ENCODE results near the gene TAMALIN.

TAMALIN gene

DNA sequence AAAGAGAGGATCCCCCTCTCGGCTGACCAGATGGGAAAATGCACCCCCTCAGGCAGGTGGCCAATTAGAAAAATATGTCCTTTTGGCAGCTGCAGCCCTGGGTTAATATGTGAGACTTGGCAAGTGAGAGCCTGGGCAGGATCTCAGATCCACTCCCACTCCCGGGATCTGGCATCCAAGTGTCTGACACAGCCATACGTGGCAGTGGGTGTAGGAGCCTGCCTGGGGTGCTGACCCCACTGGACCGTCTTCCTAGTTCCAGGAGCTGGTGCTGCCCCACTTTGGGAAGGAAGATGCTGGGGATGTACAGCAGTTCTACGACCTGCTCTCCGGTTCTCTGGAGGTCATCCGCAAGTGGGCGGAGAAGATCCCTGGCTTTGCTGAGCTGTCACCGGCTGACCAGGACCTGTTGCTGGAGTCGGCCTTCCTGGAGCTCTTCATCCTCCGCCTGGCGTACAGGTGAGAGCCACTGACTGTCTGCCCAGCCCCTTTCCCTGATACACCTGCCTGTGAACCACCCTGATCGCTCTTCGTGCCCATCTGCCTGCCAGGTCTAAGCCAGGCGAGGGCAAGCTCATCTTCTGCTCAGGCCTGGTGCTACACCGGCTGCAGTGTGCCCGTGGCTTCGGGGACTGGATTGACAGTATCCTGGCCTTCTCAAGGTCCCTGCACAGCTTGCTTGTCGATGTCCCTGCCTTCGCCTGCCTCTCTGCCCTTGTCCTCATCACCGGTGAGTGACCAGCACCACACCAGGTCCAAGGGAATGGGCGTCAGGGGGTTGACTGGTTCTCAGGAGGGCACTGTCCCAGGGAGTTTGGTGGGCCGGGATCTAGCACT, 50.3 kb downstream of the TAMALIN start:
- in situ Hi-C loops (cut with MboI; ENCODE audit: low pct_unique_long_range_greater_than_20kb, low sequenced_read_pairs, unreplicated experiment) = no loop called here
- TF ChIP-seq, protein P1, sequence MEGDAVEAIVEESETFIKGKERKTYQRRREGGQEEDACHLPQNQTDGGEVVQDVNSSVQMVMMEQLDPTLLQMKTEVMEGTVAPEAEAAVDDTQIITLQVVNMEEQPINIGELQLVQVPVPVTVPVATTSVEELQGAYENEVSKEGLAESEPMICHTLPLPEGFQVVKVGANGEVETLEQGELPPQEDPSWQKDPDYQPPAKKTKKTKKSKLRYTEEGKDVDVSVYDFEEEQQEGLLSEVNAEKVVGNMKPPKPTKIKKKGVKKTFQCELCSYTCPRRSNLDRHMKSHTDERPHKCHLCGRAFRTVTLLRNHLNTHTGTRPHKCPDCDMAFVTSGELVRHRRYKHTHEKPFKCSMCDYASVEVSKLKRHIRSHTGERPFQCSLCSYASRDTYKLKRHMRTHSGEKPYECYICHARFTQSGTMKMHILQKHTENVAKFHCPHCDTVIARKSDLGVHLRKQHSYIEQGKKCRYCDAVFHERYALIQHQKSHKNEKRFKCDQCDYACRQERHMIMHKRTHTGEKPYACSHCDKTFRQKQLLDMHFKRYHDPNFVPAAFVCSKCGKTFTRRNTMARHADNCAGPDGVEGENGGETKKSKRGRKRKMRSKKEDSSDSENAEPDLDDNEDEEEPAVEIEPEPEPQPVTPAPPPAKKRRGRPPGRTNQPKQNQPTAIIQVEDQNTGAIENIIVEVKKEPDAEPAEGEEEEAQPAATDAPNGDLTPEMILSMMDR (IDR thresholded peaks at IDR 0.05; ENCODE audit: extremely low read depth, insufficient read depth, missing control alignments) = no peak
- no peak for DNase-seq (ENCODE audit: low spot score)

DNA sequence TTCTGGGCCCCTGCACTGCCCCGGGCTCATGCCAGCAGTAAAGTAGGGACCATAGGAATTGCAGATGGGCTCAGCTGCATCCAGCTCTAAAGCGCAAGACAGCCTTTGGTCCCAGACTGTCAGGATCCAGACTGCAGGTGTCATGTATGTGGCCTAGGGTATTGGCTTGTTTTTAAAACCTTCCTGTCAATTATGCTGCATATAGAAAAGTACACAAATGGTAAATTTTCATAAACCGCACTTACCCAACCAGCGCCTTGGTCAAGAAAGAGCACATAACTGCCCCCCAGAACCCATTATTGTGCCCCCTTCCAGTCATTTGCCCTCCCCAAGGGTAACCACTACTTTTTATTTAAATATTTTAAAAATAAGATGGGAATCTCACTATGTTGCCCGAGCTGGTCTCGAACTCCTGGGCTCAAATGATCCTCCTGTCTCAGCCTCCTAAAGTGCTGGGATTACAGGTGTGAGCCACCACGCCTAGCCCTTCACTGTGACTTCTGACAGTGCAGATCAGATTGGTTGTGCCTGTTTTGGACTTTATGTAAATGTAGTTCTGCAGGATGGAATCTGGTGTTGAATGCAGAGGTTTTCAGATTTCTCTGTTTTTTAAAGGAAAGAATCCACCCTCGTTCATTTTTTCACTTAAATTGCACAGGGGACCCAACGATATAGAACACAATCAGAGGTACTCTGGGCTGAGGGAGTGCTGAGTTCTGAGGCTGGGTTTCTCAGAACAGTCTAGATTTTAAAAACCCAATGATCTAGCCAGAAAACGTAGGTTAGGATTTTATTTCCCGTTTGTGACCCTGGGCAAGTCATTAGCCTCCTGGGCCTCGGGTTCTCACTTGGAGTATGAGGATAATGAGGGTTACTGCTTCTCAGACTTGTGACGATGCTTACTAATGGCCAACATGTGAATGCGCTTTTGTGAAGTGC, 51.2 kb downstream of the TAMALIN start:
- TF ChIP-seq, protein P1 (IDR thresholded peaks at IDR 0.05; ENCODE audit: extremely low read depth, insufficient read depth, missing control alignments) = no peak
- in situ Hi-C loops (cut with MboI; ENCODE audit: low pct_unique_long_range_greater_than_20kb, low sequenced_read_pairs, unreplicated experiment) = no loop called here
- DNase-seq (ENCODE audit: low spot score) = no peak

DNA sequence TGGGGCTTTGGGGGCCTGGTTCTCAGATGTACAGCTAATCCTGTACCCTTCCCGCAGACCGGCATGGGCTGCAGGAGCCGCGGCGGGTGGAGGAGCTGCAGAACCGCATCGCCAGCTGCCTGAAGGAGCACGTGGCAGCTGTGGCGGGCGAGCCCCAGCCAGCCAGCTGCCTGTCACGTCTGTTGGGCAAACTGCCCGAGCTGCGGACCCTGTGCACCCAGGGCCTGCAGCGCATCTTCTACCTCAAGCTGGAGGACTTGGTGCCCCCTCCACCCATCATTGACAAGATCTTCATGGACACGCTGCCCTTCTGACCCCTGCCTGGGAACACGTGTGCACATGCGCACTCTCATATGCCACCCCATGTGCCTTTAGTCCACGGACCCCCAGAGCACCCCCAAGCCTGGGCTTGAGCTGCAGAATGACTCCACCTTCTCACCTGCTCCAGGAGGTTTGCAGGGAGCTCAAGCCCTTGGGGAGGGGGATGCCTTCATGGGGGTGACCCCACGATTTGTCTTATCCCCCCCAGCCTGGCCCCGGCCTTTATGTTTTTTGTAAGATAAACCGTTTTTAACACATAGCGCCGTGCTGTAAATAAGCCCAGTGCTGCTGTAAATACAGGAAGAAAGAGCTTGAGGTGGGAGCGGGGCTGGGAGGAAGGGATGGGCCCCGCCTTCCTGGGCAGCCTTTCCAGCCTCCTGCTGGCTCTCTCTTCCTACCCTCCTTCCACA, 52.0 kb downstream of the TAMALIN start:
- TF ChIP-seq, protein P1 (IDR thresholded peaks at IDR 0.05; ENCODE audit: extremely low read depth, insufficient read depth, missing control alignments) = no peak
- no peak for DNase-seq (ENCODE audit: low spot score)
- in situ Hi-C loops (cut with MboI; ENCODE audit: low pct_unique_long_range_greater_than_20kb, low sequenced_read_pairs, unreplicated experiment) = no loop called here

DNA sequence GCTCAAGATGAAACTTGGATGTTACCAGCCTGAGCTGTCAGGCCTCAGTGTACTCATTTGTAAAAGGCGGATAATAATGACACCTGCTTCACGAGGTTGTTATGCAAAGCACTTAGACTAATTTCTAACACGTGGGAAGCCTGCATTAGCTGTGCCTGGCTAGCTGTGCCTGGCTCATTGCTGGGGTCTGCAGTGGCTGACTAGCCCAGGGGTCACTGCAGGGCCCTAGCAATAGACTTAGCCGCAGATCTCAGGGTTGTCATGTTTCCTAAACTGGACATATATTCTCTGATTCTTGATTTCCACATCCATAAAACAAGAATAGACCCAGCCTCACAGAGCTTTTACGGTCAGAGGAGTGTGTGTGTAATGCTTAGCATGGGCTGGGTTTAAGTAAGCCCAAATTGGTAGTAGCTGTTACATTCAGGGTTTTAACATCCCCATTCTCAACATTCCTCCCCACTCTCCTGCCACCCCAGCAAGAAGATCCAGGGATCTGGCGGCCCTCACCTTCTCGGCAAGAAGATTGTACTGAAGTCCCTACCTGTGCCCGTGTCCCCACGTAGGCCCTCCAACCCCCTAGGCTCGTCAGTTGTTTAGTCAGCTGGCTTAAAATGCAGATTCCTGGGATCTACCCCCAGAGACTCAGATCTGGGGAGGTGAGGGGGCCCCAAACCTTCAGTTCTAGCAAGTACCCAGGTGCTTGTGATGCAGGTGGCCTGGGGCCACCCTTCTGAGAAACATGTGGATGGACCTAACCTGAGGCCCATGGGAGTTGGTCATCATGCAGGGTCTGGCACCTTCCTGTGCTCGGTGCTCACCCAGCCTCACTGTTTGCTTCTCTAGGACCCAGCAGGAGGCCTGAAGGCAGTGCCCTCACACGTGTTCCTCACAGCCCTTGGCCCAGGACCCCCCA, 53.1 kb downstream of the TAMALIN start:
- TF ChIP-seq, protein P1 (IDR thresholded peaks at IDR 0.05; ENCODE audit: extremely low read depth, insufficient read depth, missing control alignments) = no peak
- DNase-seq (ENCODE audit: low spot score) = no peak
- in situ Hi-C loops (cut with MboI; ENCODE audit: low pct_unique_long_range_greater_than_20kb, low sequenced_read_pairs, unreplicated experiment) = no loop called here

DNA sequence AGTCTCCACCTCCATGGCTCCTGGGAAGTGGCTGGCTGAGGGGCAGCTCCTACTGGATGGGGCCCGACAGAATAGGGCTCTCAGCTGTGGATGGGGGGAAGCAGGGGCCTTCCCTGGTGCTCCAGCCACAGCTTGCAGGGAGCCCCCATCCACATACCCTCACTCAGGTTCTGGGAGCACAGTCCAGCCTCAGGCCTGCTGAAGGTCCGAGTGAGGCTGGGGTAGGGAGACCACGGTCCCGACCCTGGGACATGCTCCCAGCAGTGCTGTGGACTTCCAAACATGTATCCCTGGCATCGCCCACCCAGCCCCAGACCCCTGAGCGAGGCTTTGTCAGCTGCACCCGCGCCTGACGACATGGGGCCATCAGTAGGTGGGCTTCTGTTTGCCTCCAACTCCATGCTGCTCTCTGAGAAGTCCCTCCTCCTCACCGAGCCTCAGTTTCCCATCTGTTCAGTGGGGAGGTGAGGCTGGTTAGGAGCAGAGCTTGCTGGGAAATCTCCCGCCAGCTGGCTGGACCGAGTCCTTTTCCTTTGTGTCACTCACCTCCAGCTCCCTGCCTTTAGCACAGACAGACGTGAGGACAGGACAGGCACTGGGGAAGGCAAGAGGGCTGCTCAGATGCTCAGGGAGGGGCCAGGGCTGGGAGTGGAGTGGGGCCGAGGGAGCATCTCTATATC, 53.9 kb downstream of the TAMALIN start:
- in situ Hi-C loops (cut with MboI; ENCODE audit: low pct_unique_long_range_greater_than_20kb, low sequenced_read_pairs, unreplicated experiment) = no loop called here
- TF ChIP-seq, protein P1 (IDR thresholded peaks at IDR 0.05; ENCODE audit: extremely low read depth, insufficient read depth, missing control alignments) = no peak
- DNase-seq (ENCODE audit: low spot score) = no peak
